Liver (tissue), 9 donors: Measurements from ENCODE around the gene POLA1. TPM values are rescaled to one million over a fixed set of nuclear protein-coding genes. Genes with fewer than 3 reads are reported as not detected.

ENCODE experiments used
- DNase-seq: peaks from one replicate; pipeline ENCODE4 v3.0.0-alpha.2; 2017; ENCODE audit warnings: low spot score
- H3K27ac ChIP-seq, 2 donors: one replicate each; pipeline ENCODE4 v1.7.0; 2013; ENCODE audit warnings: inconsistent platforms in 2 of 2, low read length in 2 of 2, control low read depth in 1 of 2, low read depth in 1 of 2, mild to moderate bottlenecking in 1 of 2
- H3K27me3 ChIP-seq, 4 donors: one replicate each; pipeline versions ENCODE4 v1.6.1 to v1.7.0; 2013; ENCODE audit warnings: low read length in 3 of 4, inconsistent platforms in 1 of 4, mild to moderate bottlenecking in 1 of 4, moderate library complexity in 1 of 4; ENCODE audit not compliant: control insufficient read depth in 4 of 4, insufficient read depth in 4 of 4
- H3K36me3 ChIP-seq, 4 donors: one replicate each; pipeline versions ENCODE4 v1.6.1 to v1.7.0; 2013; ENCODE audit warnings: low read length in 3 of 4, mild to moderate bottlenecking in 3 of 4, low read depth in 1 of 4, moderate library complexity in 1 of 4; ENCODE audit not compliant: control insufficient read depth in 4 of 4, insufficient read depth in 3 of 4
- H3K4me1 ChIP-seq, 4 donors: one replicate each; pipeline versions ENCODE4 v1.6.1 to v1.7.0; 2013; ENCODE audit warnings: low read length in 3 of 4, mild to moderate bottlenecking in 3 of 4, moderate library complexity in 1 of 4; ENCODE audit not compliant: control insufficient read depth in 4 of 4, insufficient read depth in 4 of 4
- H3K4me3 ChIP-seq, 3 donors: one replicate each; pipeline versions ENCODE4 v1.6.1 to v1.7.0; 2013; ENCODE audit warnings: low read length in 3 of 3, control low read depth in 1 of 3, low read depth in 1 of 3, mild to moderate bottlenecking in 1 of 3
- H3K9ac ChIP-seq, 2 donors: one replicate each; pipeline ENCODE4 v1.7.0; 2013; ENCODE audit warnings: low read length in 2 of 2, mild to moderate bottlenecking in 2 of 2, moderate library complexity in 2 of 2, control low read depth in 1 of 2, low read depth in 1 of 2
- H3K9me3 ChIP-seq, 4 donors: one replicate each; pipeline versions ENCODE4 v1.6.1 to v1.7.0; 2013; ENCODE audit warnings: low read length in 3 of 4; ENCODE audit not compliant: control insufficient read depth in 4 of 4
- ATF3 ChIP-seq: IDR thresholded peaks from 2 replicates; pipeline ENCODE4 v1.6.1; 2016; ENCODE audit warnings: antibody characterized with exemption
- CTCF ChIP-seq: fragments of 150-350 bp; IDR thresholded peaks from 2 replicates; pipeline ENCODE4 v1.5.1; 2017; ENCODE audit warnings: improper control_type of control experiment, low read depth, low read length; ENCODE audit not compliant: missing input control
- EGR1 ChIP-seq, 2 donors: IDR thresholded peaks; 2 replicates each; pipeline ENCODE4 v1.6.1; 2016 to 2018; ENCODE audit warnings: antibody characterized with exemption in 2 of 2, low read depth in 2 of 2
- FOXA1 ChIP-seq: IDR thresholded peaks from 2 replicates; pipeline ENCODE4 v1.6.1; 2016; ENCODE audit warnings: antibody characterized with exemption
- FOXA2 ChIP-seq: IDR thresholded peaks from 2 replicates; pipeline ENCODE4 v1.6.1; 2016; ENCODE audit warnings: antibody characterized with exemption
- GABPA ChIP-seq, 2 donors: IDR thresholded peaks in 1 of 2; conservative IDR thresholded peaks in 1 of 2; 2 replicates each; pipeline ENCODE4 v1.6.1; 2016; ENCODE audit warnings: antibody characterized with exemption in 2 of 2, mild to moderate bottlenecking in 1 of 2, moderate library complexity in 1 of 2
- HNF4A ChIP-seq, 2 donors: conservative IDR thresholded peaks; 2 replicates each; pipeline ENCODE4 v1.6.1; 2016; ENCODE audit warnings: antibody characterized with exemption in 2 of 2, mild to moderate bottlenecking in 2 of 2
- HNF4G ChIP-seq: IDR thresholded peaks from 2 replicates; pipeline ENCODE4 v1.6.1; 2016; ENCODE audit warnings: antibody characterized with exemption
- JUND ChIP-seq, 2 donors: IDR thresholded peaks; 2 replicates each; pipeline ENCODE4 v1.6.1; 2016; ENCODE audit warnings: antibody characterized with exemption in 2 of 2
- MAX ChIP-seq: IDR thresholded peaks from 2 replicates; pipeline ENCODE4 v1.6.1; 2016; ENCODE audit warnings: antibody characterized with exemption
- NR2F2 ChIP-seq: IDR thresholded peaks from 2 replicates; pipeline ENCODE4 v1.6.1; 2016; ENCODE audit warnings: antibody characterized with exemption
- RAD21 ChIP-seq, 2 donors: IDR thresholded peaks; 2 replicates each; pipeline ENCODE4 v1.6.1; 2016; ENCODE audit warnings: antibody characterized with exemption in 2 of 2, mild to moderate bottlenecking in 2 of 2
- REST ChIP-seq: IDR thresholded peaks from 2 replicates; pipeline ENCODE4 v1.6.1; 2016; ENCODE audit warnings: antibody characterized with exemption, mild to moderate bottlenecking
- RXRA ChIP-seq, 2 donors: IDR thresholded peaks; 2 replicates each; pipeline ENCODE4 v1.6.1; 2017 to 2018; ENCODE audit warnings: antibody characterized with exemption in 2 of 2, mild to moderate bottlenecking in 1 of 2
- SP1 ChIP-seq: IDR thresholded peaks from 2 replicates; pipeline ENCODE4 v1.6.1; 2018; ENCODE audit warnings: antibody characterized with exemption, mild to moderate bottlenecking
- TAF1 ChIP-seq: conservative IDR thresholded peaks from 2 replicates; pipeline ENCODE4 v1.6.1; 2016; ENCODE audit warnings: antibody characterized with exemption, mild to moderate bottlenecking
- YY1 ChIP-seq: IDR thresholded peaks from 2 replicates; pipeline ENCODE4 v1.6.1; 2016; ENCODE audit warnings: antibody characterized with exemption, mild to moderate bottlenecking
- ZBTB33 ChIP-seq: IDR thresholded peaks from 2 replicates; pipeline ENCODE4 v1.6.1; 2016; ENCODE audit warnings: antibody characterized with exemption
- WGBS: extraction: QIAGEN DNeasy Blood & Tissue Kit; methylation state at CpG from one replicate; pipeline ENCODE4 v1.1.7; 2013; 5-methylcytosine and 5-hydroxymethylcytosine counted together
- polyA plus RNA-seq, 2 donors: library from polyadenylated mRNA; stranded (reverse) in 1 of 2; unstranded in 1 of 2; fragments of 200-250 nt in 1 of 2; fragments of >200 nt in 1 of 2; fragmentation: Nextera tagmentation in 1 of 2; extraction: Ambion mirVana in 1 of 2; gene quantifications; one replicate each; pipeline versions ENCODE4 v1.2.1 to v1.2.3, GENCODE V29; 2013 to 2015
- total RNA-seq, 2 donors: library from RNA; depleted of rRNA; stranded (reverse); fragments of >200 nt; gene quantifications; one replicate each; pipeline ENCODE4 v1.2.3, GENCODE V29; 2014
- donor health status: healthy.
- donor health status: healthy.
- donor health status: healthy.
- donor health status: healthy.
- donor health status: healthy.

POLA1 gene
- total and polyA plus RNA-seq, 4 donors = 0.93 to 12.7 (median 4.3) TPM

- H3K9me3 ChIP-seq = no peaks in the 10 kb centered on the region
- no peak overlapping the region for H3K27ac ChIP-seq
- H3K4me1 ChIP-seq = no peaks in the 10 kb centered on the region
- no peak overlapping the region for H3K9ac ChIP-seq
- 47% methylated on average over 3 of the region's 3 CpGs for WGBS
- no peaks in the 10 kb centered on the region for H3K36me3 ChIP-seq
- no peak overlapping the region for H3K4me3 ChIP-seq
- DNase-seq = no peak
- TF ChIP-seq HNF4G = no peak
- no peak for TF ChIP-seq CTCF
- TF ChIP-seq GABPA (IDR thresholded peaks at IDR 0.05 in 1 of 2, conservative IDR thresholded peaks at IDR 0.05 in 1 of 2) = no peak
- no peak for TF ChIP-seq HNF4A (conservative IDR thresholded peaks at IDR 0.05)
- no peak for TF ChIP-seq JUND (IDR thresholded peaks at IDR 0.05)
- no peak for TF ChIP-seq EGR1 (IDR thresholded peaks at IDR 0.05; ENCODE audit: low read depth in 2 of 2)
- no peak for TF ChIP-seq RAD21 (IDR thresholded peaks at IDR 0.05)
- no peak for TF ChIP-seq FOXA2
- TF ChIP-seq ATF3 = no peak
- no peak for TF ChIP-seq FOXA1
- TF ChIP-seq ZBTB33 = no peak
- no peak for TF ChIP-seq MAX
- TF ChIP-seq RXRA (IDR thresholded peaks at IDR 0.05) = no peak
- H3K27me3 ChIP-seq = no peaks in the 10 kb centered on the region
Measured at GRCh38 chrX:24668111-24668510, 25.6 kb upstream of the POLA1 start.

- WGBS = 57% methylated on average over 11 of the region's 11 CpGs
- Histone ChIP-seq H3K4me3 (no peak overlapping the region), H3K36me3 (no peaks in the 10 kb centered on the region), H3K9ac (no peak overlapping the region), H3K9me3 (no peaks in the 10 kb centered on the region), H3K27ac (no peak overlapping the region), H3K27me3 (peaks cover 0 to 2% (median 0%) of the 10 kb centered on the region in 4 donors), H3K4me1 (no peaks in the 10 kb centered on the region)
- no peak for TF ChIP-seq ATF3
- TF ChIP-seq REST = no peak
- no peak for TF ChIP-seq TAF1
- no peak for TF ChIP-seq YY1
- TF ChIP-seq RAD21 (IDR thresholded peaks at IDR 0.05) = no peak
- TF ChIP-seq ZBTB33 = no peak
- no peak for TF ChIP-seq FOXA2
- TF ChIP-seq SP1 = no peak
- no peak for TF ChIP-seq NR2F2
- no peak for TF ChIP-seq JUND (IDR thresholded peaks at IDR 0.05)
- no peak for TF ChIP-seq CTCF
- TF ChIP-seq MAX = no peak
- TF ChIP-seq HNF4A (conservative IDR thresholded peaks at IDR 0.05) = no peak
- no peak for TF ChIP-seq FOXA1
- no peak for TF ChIP-seq EGR1 (IDR thresholded peaks at IDR 0.05; ENCODE audit: low read depth in 2 of 2)
- TF ChIP-seq RXRA (IDR thresholded peaks at IDR 0.05) = no peak
- no peak for TF ChIP-seq GABPA (IDR thresholded peaks at IDR 0.05 in 1 of 2, conservative IDR thresholded peaks at IDR 0.05 in 1 of 2)
- TF ChIP-seq HNF4G = no peak
- DNase-seq = no peak
Measured at GRCh38 chrX:24672701-24673190, 21.0 kb upstream of the POLA1 start.
